Activated CD4-positive, CD25-positive, alpha-beta regulatory T cell treated with anti-CD3 and anti-CD28 coated beads, Interleukin-2, amount 50 U/mL, for 16 hours (primary cell): ENCODE data around the gene USP40.

Experiments used
- DNase-seq: peaks from one replicate; pipeline ENCODE4 v3.0.0-alpha.2; 2020; ENCODE audit warnings: low read depth, low spot score

USP40 gene

GRCh38 chr2:233474308-233475160 lies 92.0 kb downstream of the USP40 start:
- no peak for DNase-seq

- no peak for DNase-seq
Observed at GRCh38 chr2:233473878-233474277, 92.7 kb downstream of the USP40 start.

GRCh38 chr2:233473386-233473791 lies 93.2 kb downstream of the USP40 start:
- DNase-seq, result no peak

DNA sequence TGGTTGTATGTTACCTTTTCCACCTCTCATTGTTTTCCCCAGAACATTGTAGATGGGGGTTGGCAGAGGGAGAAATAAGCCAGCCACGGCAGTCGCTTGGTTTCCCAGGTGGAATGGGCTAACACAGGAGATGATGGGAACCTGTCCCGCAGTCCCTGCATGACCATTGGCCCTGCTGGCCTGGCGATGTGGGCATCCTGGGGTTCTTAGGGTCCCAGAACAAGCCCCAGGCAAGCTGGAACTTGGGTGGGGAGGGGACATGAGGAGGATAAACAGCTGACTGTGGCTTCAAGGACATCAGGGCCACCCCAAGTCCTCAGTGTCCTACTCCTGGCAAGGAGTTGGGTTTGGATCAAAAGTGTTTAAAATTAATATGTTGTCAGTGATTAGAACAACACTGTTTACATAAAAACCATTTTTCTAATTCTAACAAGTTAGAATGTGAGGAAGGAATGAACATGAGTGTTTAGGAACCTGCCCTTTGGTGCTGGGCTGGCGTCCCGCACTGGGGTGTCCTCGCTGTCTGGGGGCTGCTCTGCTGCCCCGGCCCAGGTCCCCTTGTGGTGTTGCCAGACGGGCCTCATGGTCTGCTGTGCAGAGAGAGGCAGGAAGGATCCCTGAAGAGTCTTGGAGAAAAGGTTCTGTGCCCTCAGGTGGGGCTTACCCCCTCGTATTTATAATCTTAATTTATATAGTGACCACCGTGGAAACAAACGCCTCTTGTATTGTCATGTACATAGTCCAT lies 95.1 kb downstream of the USP40 start:
- DNase-seq, result no peak

DNA sequence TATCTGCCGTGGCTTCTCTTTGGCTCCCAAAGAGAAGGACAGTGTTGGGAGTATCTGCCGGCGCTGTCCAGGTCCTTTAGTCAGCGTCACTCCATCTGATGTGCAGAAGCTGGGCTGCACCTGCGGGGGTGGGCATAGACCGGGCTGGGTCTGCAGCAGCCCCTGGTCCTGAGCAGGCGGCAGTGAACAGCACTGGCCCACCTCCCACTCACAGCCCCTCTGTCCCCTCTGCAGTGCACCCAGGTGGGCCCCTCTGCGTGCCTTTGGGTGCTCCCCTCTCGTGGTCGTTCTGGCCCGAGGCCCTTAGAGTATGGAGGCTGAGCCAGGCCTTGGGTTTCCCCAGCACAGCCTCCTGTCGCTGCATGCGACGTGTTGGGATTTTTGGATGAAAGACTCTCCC lies 95.7 kb downstream of the USP40 start:
- DNase-seq, result no peak

GRCh38 chr2:233470011-233470687 lies 96.4 kb downstream of the USP40 start:
- DNase-seq, result no peak

DNA sequence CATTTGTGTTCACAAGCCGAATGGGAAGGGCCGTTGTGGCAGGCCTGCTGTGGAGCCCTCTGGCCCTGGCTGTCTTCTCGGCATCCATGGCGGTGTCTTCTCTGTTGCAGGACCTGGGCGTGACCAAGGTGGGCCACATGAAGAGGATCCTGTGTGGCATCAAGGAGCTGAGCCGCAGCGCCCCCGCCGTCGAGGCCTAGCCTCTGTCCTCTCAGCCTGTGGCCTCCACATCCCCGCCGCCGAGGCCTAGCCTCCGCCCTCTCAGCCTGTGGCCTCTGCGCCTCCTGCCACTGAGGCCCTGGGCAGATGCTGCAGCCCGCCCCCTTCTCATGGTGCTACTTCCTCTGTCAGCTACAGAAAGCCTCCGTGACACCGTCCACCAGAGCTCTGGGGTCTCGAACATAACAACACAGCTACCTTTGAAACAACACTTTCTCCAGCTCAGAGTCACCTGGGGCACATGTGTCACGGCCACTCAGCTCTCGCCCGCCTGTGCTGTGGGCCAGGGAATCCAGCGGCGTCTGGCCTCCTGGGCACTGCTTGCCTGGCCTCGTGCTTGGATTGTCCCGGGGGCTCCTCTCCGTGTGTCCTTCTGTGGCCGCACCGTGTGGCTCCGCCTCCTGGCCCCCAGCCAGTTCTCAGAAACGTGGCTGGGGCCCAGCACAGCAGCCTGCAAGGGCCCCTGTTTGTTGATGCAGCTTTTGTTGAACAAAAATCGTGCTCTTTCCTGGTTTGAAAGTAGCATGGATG lies 97.1 kb downstream of the USP40 start:
- DNase-seq, result no peak

DNA sequence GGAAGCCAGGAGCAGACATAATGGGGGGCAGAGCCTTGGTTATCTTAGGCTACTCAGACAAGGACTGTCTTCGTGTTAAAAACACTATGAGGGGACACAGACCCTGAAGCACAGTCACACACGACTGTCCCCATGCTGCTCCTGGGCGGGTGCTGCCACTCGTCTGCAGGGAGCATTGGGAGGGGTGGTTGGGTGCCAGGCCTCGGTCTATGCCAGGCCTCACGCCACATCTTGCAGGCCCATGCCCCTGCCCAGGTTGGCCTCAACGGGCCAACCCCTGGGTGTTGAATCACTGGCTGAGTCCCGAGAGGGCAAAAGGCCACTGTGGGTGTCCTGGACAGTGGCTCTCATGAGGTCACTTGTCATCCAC lies 97.9 kb downstream of the USP40 start:
- no peak for DNase-seq

DNA sequence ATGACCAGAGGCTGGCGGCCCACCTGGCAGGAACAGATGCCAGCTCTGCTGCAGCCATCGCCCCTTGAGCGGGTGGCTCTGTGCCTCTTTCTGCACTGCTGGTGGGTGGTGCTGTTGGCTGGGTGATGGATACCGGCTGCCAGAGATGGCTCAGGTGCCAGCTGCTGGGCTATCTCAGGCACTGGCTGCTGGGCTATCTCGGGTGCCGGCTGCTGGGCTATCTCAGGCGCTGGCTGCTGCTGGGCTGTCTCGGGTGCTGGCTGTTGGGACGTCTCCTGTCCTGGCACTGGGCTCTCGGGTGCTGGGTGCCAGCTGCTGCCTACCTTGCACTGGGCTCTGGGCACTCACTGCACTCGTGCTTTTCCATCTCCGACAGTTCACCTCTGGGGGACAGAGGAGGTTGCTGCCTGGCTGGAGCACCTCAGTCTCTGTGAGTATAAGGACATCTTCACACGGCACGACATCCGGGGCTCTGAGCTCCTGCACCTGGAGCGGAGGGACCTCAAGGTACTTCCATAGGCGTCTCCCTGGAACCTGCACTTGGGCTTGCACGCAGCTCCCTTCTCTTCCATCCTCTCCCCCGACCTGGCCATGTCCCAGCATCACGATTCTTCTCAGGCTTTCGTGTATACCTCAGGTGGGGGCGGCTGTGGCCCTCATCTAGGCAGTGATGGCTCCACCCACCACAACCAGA lies 98.4 kb downstream of the USP40 start:
- DNase-seq, result no peak

- no peak for DNase-seq
Observed at GRCh38 chr2:233466991-233467603, 99.5 kb downstream of the USP40 start.

- DNase-seq, result no peak
Observed at GRCh38 chr2:233464531-233465240, 101.9 kb downstream of the USP40 start.

- DNase-seq, result no peak
Observed at GRCh38 chr2:233464056-233464455, 102.5 kb downstream of the USP40 start.

DNA sequence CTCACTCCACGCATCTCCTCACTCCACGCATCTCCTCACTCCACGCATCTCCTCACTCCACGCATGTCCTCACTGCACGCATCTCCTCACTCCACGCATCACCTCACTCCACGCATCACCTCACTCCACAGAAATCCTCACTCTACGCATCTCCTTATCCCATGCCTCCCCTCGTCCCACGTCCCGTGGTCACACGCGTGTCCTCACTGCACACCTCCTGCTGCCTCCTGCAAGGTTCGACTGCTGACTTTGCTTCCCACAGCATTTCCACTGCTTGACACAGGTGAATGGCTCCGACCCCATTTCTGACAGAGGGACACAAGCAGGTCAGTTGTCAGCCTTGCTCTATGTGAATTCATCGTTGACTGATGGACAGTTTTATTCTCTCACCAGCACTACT lies 103.0 kb downstream of the USP40 start:
- no peak for DNase-seq

- no peak for DNase-seq
Observed at GRCh38 chr2:233462826-233463470, 103.6 kb downstream of the USP40 start.

DNA sequence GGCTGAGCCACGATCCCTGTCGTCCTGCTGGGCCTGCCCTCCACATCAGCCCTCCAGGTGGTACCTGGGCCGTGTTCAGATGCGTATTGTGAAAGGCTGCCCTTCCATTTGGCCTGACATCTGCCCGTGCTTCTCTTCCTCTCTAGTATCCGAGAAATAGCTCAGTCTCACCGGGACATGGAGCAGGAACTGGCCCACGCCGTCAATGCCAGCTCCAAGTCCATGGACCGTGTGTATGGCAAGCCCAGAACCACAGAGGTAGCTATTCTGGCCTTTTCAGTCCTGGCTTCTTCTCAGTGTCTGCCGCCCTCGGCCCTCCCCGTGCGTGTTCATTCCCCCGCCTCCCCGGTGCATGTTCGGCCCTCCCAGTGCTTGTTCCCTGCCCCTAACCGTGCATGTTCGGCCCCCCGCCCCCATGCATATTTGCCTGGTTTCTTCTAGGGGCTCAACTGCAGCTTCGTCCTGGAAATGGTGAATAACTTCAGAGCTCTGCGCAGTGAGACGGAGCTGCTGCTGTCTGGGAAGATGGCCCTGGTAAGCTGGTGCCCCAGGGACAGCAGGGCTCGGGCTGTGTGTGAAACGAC lies 104.3 kb downstream of the USP40 start:
- DNase-seq, result no peak

- DNase-seq, result no peak
Observed at GRCh38 chr2:233461481-233461891, 105.1 kb downstream of the USP40 start.

DNA sequence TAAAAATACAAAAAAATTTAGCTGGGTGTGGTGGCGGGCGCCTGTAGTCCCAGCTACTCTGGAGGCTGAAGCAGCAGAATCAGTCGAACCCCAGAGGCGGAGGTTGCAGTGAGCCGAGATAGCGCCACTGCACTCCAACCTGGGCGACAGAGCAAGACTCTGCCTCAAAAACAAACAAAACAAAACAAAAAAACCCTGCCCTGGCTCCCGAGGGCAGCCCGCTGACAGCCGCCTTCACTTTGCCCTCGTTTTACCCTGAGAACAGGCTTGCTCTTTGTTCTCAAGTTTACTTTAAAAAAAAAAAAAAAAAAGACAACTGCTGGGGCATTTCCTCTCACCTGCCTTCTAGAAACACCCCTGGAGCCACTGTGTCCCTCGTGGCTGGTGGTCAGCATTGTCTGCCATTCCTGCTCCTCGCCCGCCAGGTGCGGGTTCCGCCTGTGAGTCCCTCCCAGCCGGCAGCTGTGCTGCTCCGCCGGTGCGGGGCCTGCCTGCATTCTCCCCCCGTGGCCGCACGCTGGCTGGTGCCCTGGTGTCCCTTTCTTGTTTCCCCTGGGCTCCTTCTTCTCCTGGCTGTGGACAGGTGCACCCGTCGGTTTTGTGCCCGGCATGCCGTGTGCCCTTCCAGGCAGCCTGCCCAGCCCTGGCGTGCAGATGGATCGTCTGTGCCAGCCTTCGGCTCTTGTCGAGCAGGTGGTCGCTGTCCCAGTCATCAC lies 105.7 kb downstream of the USP40 start:
- DNase-seq, result no peak

DNA sequence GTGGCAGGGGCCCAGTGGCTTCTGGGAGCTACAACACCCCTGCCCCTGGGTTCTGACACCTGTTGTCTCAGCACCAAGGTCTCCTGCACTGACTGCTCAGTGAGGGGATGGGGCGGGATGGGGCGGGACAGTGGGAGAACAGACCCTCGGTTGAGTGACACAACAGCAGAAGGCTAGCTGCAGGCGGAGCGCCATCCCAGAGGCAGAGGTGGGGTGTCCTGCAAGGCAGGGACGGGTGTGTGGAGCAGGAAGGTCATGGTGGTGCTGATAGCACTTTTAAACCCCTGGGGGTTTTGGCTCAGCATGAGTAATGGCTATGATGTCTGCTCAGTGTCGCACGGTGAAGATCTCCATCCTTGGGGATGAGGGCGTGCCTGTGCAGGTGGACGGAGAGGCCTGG lies 107.2 kb downstream of the USP40 start:
- no peak for DNase-seq

GRCh38 chr2:233458826-233459225 lies 107.8 kb downstream of the USP40 start:
- no peak for DNase-seq
